T-helper 2 cell treated with Interferon-gamma antibody and Interleukin-4, amounts not matched to agents 100 ng/mL and 5 ng/mL, for 36 hours (primary cell): ENCODE data around the gene MACROD2. TPM values are rescaled to one million over a fixed set of nuclear protein-coding genes. Genes with fewer than 3 reads are reported as not detected.

ENCODE experiments used
- intact Hi-C: fragments of 100-400 bp; cut with micrococcal nuclease; formaldehyde crosslinking; loops from one replicate; pipeline ENCODE4 v1.15.1; 2023
- total RNA-seq: library from RNA; stranded (reverse); gene quantifications from 2 replicates; pipeline ENCODE4 v1.2.3, GENCODE V29; 2022

Gene MACROD2
- total RNA-seq, 1 donor from 2014 or later = not detected

DNA sequence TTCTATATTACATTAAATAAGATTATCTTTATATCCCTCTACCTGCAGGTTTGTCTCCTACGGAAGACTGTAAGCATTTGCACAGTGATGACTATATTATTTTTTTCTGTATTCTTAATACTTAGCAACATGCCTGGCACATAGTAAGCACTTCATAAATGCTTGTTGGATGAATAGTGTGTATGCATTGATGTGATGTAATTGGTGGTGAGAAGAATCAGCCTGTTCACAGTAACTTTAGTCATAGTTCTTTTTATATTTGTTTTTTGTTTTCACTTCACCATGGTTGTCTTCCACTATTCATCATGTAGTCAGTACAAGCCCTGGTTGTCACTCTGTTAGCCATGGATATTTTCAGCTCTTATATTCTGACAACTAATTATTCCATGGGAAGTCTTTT lies 526.1 kb downstream of the MACROD2 start:
- intact Hi-C loops = no loop called here

DNA sequence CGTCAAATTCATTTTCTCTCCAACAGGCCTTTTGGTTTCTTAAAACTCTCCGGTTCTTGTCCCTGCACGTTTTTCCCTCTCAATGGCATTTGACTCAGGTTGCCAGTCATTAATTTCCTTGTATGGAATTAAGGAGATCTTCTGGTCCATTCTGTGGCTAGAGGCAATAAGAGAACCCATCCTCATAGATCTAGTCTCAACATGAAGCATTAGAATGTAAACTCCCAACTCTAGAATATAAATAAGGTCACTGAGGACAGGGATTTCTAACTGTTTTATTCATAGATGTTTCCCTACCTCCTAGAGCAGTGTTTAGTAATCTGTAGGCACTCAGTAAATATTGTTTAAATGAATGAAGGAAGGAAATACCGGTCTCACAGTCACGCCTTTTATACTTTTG lies 527.3 kb downstream of the MACROD2 start:
- intact Hi-C loops = no loop called here

DNA sequence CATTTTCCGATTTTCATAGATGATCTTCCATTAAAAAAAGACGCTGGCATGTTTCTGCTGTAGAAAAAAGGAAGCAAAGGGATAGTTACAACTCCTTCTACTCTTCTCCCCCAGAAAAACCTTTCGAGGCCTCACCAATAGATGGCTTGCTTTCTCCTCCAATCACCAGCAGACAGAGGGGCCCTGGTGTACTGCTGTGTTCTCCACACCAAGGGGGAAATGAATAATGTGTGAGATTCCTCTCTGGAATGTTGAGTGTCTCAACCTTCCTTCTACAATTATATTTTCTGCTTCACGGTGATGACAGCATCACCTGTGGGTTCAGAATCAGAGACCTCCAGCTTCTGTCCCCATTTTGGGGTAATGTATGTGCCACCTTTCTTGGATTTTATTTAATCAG lies 527.8 kb downstream of the MACROD2 start:
- intact Hi-C loops = no loop called here

DNA sequence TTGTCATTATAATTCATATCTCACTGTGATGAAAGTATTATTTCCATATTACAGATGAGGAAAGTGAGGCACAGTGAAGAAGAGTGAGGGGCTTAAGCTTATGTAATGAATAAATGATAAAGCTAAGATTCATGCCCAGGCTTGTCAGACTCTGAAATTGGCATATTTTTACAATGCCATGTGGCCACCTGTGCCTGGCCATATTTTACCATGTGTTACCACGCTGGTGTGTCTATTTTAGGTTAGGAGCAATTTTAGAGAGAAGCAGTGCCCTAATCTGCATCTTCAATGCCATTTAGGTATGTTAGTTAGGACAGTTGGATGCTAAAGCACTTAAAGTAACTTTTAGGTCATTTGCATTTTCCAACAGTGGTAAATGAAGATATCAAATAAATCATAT lies 530.1 kb downstream of the MACROD2 start:
- intact Hi-C loops = no loop called here

DNA sequence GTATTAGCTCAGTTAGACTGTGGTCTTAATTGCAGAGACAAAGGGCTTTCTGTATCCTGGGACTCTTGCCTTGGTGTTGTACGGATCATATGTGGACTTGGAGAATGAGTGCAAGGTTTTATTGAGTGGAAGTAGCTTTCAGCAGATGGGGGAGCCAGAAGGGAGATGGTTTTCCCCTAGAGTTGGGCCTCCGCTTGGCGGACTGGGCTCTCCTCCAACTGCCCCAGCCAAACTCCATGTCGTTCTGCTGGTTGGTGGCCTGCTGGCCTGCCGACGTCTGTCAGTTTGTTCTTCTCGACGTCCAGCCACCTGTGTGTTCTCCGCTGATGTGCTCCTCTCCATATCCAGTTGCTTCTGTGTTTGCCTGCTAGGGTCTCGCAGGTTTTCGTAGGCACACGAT lies 531.6 kb downstream of the MACROD2 start:
- intact Hi-C loops = no loop called here

DNA sequence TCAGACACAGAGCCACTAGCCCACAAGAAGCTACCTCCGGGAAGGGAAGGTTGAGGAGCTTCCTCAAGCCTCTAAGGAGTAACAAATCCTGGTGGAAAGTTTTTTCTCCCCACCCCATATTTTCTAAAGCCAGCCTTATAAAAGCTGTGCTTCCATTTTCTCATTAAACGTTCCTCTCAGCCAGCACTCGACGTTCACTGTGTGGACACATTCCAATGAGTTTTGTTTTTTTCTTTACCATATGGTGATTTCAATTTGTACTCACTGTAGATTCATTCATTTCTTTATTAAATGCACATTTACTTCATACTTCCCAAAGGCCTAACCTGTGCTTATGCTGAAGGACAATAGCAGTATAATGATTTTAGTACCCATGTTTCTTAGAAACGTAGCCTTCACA lies 536.5 kb downstream of the MACROD2 start:
- intact Hi-C loops = no loop called here

DNA sequence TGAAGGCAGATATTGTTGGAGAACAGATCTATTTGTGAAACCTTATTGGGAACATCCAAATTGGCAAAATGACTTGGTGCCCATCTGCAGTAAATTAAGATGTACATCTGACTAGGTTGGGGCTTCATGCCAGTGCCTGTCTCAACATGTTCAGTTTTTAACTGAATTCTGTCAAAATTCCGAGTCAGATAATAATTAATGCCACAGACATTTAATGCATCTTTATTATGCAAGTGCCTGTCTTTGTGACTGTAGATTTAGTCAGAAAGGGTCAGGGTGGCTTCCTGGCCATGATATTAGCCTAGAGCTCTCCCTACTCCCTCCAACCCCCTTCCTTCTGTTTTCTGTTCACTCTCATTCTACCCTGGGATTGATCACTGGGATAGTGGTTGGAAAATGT lies 541.4 kb downstream of the MACROD2 start:
- intact Hi-C loops = no loop called here

DNA sequence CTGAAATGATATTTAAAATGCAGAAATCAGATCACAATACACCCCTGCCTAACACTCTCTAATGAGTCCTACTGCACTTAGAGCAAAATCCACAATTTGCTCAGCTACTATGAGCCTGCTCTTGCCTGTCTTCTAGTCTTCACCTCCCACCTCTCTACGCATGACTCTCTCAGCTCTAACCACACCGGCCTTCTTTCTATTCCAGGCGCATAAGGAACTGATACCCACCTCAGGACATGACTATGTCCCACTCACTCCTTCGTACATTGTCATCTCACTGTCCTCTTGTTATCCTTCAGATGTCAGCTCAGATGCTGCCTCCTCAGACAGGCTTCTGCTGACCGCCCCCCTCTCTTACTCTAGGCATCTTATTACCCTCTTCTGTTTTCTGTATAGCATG lies 543.1 kb downstream of the MACROD2 start:
- intact Hi-C loops = no loop called here

DNA sequence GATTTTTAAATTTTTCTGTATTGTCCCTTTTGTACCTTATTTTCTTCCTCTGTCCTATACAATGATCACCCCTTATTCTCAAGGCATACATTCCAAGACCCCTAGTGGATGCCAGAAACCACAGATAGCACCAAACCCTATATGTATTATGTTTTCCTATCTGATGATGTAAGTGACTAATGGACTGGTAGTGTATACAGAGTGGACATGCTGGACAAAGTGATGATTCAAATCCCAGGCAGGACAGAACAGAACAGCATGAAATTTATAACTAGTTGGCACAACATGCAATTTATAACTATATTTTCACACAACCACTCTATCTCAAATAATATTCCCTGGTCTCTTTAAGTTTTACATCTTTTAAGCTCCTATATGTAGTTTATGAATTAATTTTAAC lies 547.7 kb downstream of the MACROD2 start:
- intact Hi-C loops = no loop called here

DNA sequence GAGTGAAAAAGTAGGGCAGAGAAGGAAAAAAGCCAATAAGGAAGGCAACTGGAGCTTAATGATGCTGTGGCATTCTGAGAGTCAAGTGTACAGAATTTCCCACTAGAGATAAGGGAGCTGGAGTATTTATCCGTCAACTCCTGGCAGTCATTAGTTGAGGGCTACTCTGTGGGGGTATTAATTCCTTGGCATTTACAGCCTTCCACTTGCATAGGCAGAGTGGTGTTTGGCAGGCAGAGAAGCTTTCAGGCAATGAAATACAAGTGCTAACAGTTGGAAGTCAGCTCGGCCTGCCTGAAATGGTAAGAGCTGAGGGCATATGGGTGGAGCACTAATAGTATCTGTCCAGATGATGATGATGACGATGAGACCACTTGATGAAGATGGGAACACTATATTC lies 549.4 kb downstream of the MACROD2 start:
- intact Hi-C loops = no loop called here

DNA sequence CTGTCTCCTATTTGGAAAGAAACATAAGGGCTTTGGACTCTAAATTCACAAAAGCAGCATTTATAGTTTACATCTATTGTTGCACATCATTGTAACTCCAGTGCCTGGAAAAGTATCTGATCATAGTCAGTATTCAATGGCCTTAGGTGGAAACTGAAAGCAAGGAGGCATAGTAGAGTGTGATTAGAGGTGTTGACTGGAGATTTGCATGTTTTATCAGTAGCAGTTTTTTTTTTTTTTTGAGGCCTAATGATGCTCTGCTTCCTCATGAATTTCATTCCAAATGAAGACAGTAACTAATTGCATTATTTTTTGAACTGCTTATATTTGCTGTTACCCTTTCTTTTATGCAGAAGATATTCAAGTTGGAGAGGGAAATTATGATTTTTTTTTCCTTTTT lies 555.3 kb downstream of the MACROD2 start:
- intact Hi-C loops = no loop called here

DNA sequence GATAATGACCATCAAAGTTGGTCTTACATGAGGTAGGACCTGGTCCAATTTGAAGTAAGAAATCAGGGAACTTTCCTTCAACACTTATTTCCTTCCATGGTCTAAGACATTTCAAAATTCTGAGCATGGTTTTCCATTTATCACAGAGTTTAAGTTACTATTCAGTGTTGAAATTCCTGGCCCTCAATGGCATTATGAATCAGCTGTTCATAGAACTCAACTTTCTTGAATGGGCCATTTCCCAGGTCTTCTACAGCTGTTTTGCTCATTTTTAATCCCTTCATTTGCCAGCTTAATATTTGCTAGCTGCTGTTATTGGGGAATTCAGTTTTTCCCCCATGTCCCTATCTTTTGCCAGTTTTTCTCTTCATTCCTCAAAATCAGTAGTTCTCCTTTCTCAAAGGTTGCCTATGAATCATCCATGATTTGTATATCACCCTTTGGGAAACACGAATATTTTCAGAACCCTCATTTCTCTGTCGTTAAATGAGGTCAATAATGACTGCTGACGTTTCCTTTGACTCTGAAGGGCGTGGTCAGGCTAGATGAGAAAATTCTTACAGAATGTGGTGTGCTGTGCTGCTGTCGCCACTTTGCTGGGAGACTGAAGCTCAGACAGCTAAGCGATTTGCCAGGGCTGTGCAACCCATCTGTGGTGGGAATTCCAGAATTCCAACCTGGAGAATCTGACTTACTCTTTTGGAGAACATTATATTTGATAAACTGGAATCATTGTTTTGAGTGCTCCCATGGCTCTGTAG lies 558.6 kb downstream of the MACROD2 start:
- intact Hi-C loops = no loop called here

DNA sequence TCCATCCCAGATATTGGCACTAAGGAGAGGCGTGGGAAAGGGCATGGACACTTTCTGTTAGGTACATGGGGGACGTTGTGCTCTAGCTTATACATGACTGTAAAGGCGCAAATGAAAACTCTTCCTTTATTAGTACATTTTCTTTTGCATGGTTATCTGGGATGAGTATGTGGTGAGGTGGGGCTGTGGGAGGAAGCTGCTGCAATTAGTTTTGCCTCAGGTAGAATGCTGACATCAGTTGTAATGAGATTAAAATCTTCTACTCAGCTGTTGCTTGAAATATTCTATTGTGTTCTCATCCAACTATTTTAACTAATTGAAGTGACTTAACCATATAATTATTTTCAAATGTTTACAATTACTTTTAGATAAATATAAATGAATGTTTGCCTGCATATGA lies 560.4 kb downstream of the MACROD2 start:
- intact Hi-C loops = no loop called here

DNA sequence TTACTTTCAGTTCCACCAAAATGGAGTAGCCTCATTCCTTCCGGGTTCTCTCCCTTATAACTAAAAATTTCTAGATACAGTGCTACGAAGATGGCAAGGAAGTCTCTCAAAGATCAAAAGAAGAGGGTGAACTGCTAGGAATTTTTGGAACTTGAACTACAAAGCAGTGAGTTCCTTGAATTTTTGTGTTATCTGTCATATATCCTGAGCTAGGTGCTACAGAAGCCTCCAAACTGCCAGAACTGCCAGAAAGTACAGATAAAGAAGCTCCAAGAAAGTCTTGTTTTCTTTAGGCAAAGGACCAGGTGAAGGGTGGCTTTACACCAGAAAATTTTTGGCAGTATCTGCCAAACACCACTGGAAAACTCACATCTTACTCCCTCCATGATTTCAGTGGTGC lies 560.9 kb downstream of the MACROD2 start:
- intact Hi-C loops = no loop called here

DNA sequence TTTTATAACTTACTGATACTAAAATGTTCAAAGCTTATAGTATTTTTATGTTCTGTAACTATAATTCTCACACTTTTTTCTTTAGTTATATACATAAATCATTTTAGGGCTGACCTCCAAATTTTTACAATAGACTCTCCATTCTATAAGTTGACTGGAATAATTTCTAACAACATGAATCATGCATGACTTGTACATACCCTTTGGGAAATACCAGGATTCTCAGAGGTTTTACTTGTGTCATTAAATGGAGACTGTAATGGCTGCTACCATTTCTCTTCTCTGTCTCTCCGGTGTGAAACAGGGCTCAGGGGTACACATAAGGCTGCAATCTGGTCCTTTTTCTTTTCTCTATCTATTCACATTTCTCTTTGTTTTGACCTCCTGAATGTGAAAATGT lies 564.3 kb downstream of the MACROD2 start:
- intact Hi-C loops = no loop called here

DNA sequence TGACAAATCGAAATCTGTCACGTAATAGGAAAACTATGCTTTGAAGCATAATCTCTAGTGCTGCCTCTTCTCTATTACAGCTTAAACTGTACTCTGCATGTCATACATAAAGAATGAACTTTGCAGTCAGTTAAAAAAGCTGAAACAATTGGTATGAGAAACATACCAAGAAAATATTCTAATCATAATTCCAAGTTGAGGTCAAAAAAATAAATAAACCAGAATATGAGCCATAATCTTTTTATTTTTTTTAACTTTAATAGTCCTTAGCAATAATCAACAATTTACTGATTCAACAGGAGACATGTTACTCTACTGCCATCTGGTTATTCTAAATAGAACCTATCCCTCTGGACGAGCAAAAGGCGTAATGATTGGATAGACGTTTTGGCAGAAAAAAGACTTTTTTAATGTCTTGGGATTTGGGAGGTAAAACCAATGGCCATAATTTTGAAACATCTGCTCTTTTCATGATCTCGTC lies 566.5 kb downstream of the MACROD2 start:
- intact Hi-C loops = no loop called here

DNA sequence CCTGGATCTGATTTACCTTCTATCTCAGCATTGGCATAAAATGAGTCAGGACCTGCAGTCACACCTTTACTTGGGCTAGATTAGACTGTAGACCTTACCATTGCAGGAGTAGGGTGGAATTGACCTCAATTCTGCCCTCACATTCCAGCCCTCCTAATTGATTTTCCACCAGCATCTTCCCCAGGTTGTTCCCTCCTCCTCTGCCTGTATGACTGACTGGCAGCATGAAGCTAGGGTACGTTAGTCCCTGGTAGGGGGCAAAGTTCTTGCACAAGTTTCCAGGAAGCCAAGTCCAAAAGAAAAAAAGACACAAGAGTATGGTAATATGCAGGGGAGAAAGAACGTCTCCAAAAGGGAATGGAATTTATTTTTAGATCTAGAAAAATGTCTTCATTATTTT lies 567.7 kb downstream of the MACROD2 start:
- intact Hi-C loops = no loop called here

DNA sequence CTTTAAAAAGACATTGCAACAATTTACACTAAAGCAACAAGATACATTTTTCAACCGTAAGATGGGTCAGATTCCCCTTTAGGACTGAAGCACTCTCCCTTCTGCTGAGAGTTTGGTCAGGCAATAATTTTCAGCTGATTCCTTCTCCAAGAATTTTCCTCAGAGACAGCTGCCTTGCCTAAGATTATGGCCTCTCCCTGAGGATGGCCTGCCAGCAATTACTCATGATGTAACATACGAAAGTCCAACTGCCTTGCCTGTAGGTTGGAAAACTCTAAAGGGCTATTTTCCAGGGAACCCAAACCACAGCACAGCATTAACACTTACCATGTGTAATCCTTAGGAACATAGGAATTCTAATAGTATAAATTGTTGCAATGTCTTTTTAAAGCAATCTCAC lies 571.2 kb downstream of the MACROD2 start:
- intact Hi-C loops = no loop called here

DNA sequence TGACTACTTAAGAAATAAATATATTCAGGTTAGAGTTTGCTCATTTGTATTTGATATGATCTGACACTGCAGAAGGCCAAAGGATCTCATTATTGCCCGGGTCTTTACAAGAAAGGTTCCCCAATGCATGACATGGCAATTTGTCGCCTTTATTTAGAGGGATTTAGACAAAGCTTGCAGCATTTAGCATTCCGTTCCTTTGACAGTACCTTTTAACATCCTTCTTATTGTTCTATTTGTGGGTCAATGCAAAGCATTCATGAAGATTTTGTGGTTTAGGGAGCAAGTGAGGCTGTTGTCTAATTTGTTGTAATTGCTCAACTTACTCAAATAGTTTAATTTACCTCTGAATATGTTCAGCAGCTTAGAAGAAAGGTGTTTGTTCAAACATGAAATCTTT lies 572.9 kb downstream of the MACROD2 start:
- intact Hi-C loops = no loop called here

DNA sequence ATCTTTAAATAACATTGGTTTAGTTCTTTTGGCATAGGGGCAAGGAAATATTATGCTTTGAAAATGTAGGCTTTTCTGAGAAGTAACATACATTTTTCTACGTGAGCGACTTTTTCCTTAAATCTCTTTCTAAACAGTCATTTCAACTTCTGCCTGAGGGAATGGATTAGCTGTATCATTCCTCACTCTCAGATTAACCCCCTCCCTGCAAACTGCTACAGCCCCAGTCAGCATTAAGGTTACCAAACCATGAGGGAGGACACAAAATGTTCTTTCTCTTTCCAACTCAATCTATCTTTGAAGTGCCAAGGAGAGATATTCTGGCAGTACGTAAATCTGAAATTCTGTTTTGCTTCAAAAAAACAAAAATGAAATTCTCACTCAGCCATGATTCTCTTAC lies 573.4 kb downstream of the MACROD2 start:
- intact Hi-C loops = no loop called here

DNA sequence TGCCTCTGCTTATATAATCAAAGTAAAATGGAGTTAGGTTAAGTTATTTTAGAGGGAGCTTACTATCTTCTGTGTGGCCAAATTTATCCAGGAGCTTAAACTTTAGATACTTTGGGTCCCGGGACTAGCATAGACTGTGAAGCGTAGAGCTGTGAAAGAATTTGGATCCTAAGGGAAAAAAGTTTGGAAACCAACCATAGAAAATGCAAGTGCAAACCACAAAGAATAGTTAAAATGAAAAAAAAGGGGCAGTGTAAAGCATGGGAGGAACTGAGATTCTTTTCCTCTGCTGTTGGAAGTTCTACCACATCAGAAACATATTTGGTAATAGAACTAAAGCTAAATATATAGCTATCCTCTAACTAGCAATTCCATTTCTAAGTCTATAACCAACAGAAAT lies 574.3 kb downstream of the MACROD2 start:
- intact Hi-C loops = no loop called here

DNA sequence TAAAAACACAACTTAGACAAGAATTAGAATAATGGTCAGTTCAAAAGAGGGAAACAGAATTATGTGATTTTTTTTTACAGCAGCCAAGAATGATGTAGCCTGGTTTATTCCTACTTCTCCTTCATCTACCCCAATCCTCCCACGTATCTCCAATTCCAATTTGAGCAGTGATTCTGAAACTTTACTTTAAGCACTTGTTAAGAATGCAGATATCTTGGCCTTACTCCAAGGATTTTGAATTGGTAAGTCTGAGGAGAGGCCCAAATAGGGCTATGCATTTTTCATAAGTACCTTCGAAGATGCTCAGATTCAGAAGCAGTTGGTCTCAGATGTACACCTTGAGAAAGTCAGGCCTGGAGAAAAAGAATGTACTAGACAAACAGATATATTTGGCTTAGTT lies 575.5 kb downstream of the MACROD2 start:
- intact Hi-C loops = no loop called here

DNA sequence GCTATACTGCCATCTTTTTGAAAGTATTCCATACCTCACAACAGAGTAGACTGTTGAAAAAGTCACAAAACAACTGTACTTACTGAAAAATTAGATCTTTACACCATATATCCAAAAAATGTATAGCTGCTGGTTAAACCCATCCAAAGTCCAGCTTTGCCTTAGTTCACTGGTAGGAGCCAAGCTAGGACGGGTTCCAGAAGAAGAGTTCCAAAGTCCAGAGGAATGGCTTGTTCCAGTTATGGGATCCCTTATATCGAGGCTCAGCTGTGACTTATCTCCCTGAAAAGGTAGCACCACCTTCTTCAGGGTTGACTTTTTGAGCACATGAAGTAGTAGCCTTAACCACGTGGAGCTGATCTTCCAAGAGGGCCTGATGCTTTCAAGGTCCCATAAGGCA lies 578.4 kb downstream of the MACROD2 start:
- intact Hi-C loops = no loop called here
